PC-9 (cell line): ENCODE measurements around the gene FNDC11. TPM values are rescaled to one million over a fixed set of nuclear protein-coding genes. Genes with fewer than 3 reads are reported as not detected.

Experiments used
- BruUV-seq: library from RNA; stranded (reverse); fragments of 400-500 nt; replicated peaks from 2 replicates; lab custom pipeline; 2021; lab: Mats Ljungman, UMichigan
- CTCF ChIA-PET: fragments of 300-600 bp; sonication (Branson Sonifier 250); formaldehyde crosslinking; loops from one replicate; lab custom pipeline; 2022; ENCODE audit warnings: antibody characterized with exemption; lab: Charles Lee
- POLR2A ChIA-PET: fragments of 300-600 bp; sonication (Branson Sonifier 250); formaldehyde crosslinking; loops from one replicate; lab custom pipeline; 2022; ENCODE audit warnings: antibody characterized with exemption; ENCODE audit not compliant: unreplicated experiment; lab: Charles Lee
- DNase-seq, 2 experiments: peaks; one replicate each; pipeline versions ENCODE4 v3.0.0 to v3.0.0-alpha.2; 2015 to 2022; ENCODE audit warnings: mixed read lengths in 1 of 2
- H2AFZ ChIP-seq: fragments of 200-600 bp; sonication (generic); 2 replicates; pipeline ENCODE4 v1.8.1; 2017; ENCODE audit warnings: antibody characterized with exemption
- H3F3A ChIP-seq: fragments of 200-600 bp; sonication (generic); 2 replicates; pipeline ENCODE4 v1.8.1; 2017; ENCODE audit warnings: antibody characterized with exemption, mild to moderate bottlenecking, low read depth; ENCODE audit not compliant: insufficient read depth
- H3K27ac ChIP-seq: fragments of 200-600 bp; sonication (generic); 2 replicates; pipeline ENCODE4 v1.6.1; 2016; ENCODE audit warnings: mixed run types
- H3K27me3 ChIP-seq: fragments of 200-600 bp; sonication (generic); 2 replicates; pipeline ENCODE4 v1.6.1; 2016; ENCODE audit warnings: low read depth, mixed run types; ENCODE audit not compliant: insufficient read depth
- H3K36me3 ChIP-seq: fragments of 200-600 bp; sonication (generic); 2 replicates; pipeline ENCODE4 v1.6.1; 2016; ENCODE audit warnings: low read depth, mixed run types
- H3K4me1 ChIP-seq: fragments of 200-600 bp; sonication (generic); replicated peaks from 2 replicates; pipeline ENCODE4 v1.6.1; 2016; ENCODE audit warnings: mixed run types; ENCODE audit not compliant: insufficient read depth
- H3K4me2 ChIP-seq: fragments of 200-600 bp; sonication (generic); 2 replicates; pipeline ENCODE4 v1.6.1; 2017; ENCODE audit warnings: mixed run types
- H3K4me3 ChIP-seq: fragments of 200-600 bp; sonication (generic); 2 replicates; pipeline ENCODE4 v1.6.1; 2016; ENCODE audit warnings: mixed run types
- H3K79me2 ChIP-seq: fragments of 200-600 bp; sonication (generic); 2 replicates; pipeline ENCODE4 v1.6.1; 2017; ENCODE audit warnings: low read depth, mixed run types
- H3K9me2 ChIP-seq: fragments of 200-600 bp; sonication (generic); 2 replicates; pipeline ENCODE4 v1.8.1; 2017; ENCODE audit warnings: mild to moderate bottlenecking; ENCODE audit not compliant: insufficient read depth
- H3K9me3 ChIP-seq: fragments of 200-600 bp; sonication (generic); 2 replicates; pipeline ENCODE4 v1.8.1; 2016; ENCODE audit warnings: low read depth; ENCODE audit not compliant: insufficient read depth
- H4K20me1 ChIP-seq: fragments of 200-600 bp; sonication (generic); 2 replicates; pipeline ENCODE4 v1.8.1; 2017; ENCODE audit not compliant: insufficient read depth
- CTCF ChIP-seq: fragments of 200-600 bp; sonication (generic); conservative IDR thresholded peaks from 2 replicates; pipeline ENCODE4 v1.6.1; 2017; ENCODE audit warnings: mixed run types, antibody characterized with exemption, mild to moderate bottlenecking, moderate library complexity
- EZH2 ChIP-seq: fragments of 200-600 bp; sonication (generic); IDR thresholded peaks from 2 replicates; pipeline ENCODE4 v1.8.0; 2017; ENCODE audit warnings: antibody characterized with exemption, low read depth
- intact Hi-C: fragments of 100-400 bp; cut with micrococcal nuclease; formaldehyde crosslinking; loops from one replicate; pipeline ENCODE4 v1.10.0; 2022; ENCODE audit not compliant: unreplicated experiment
- total RNA-seq: library from RNA; stranded (reverse); gene quantifications from 2 replicates; pipeline ENCODE4 v1.2.3, GENCODE V29; 2021

FNDC11 gene
- total RNA-seq, 1 experiment from 2014 or later = 7.7 TPM

GRCh38 chr20:63588641-63589041 lies 34.7 kb downstream of the FNDC11 start:
- ChIA-PET CTCF (no interaction called here), POLR2A (no interaction called here)
- Histone ChIP-seq H3K36me3 (no peaks in the 10 kb centered on the region), H4K20me1 (no peaks in the 10 kb centered on the region; the same call in 1 of the 2 replicates), H3K4me2 (no peak overlapping the region), H3K9me2 (no peaks in the 10 kb centered on the region), H3F3A (peaks cover 15% of the 10 kb centered on the region; the same call in 1 of the 2 replicates), H3K27me3 (no peaks in the 10 kb centered on the region), H3K79me2 (no peaks in the 10 kb centered on the region), H3K4me1 (no peaks in the 10 kb centered on the region), H3K9me3 (no peaks in the 10 kb centered on the region), H3K4me3 (no peak overlapping the region), H3K27ac (no peak overlapping the region), H2AFZ (no peak overlapping the region)
- intact Hi-C loops = loop anchor here (10.0 kb wide), 1 partner anchor 96 kb away; no protein-coding TSS in a partner anchor
- BruUV-seq = no TSS peak
- TF ChIP-seq EZH2 (no peak), CTCF (no peak)
- no peak for DNase-seq

GRCh38 chr20:63589261-63590217 lies 35.6 kb downstream of the FNDC11 start:
- no peaks in the 10 kb centered on the region for H3K9me2 ChIP-seq
- H3K36me3 ChIP-seq = no peaks in the 10 kb centered on the region
- no peaks in the 10 kb centered on the region for H3K79me2 ChIP-seq
- intact Hi-C loops = loop anchor here (10.0 kb wide), 1 partner anchor 95 kb away; no protein-coding TSS in a partner anchor
- ChIA-PET CTCF (no interaction called here), POLR2A (no interaction called here)
- H3K27ac ChIP-seq = no peak overlapping the region
- no peaks in the 10 kb centered on the region for H3K9me3 ChIP-seq
- H3F3A ChIP-seq = peaks cover 15% of the 10 kb centered on the region; the same call in 1 of the 2 replicates
- no peak overlapping the region for H2AFZ ChIP-seq
- no peaks in the 10 kb centered on the region for H3K27me3 ChIP-seq
- H4K20me1 ChIP-seq = no peaks in the 10 kb centered on the region; the same call in 1 of the 2 replicates
- DNase-seq = no peak
- no peak for TF ChIP-seq CTCF
- no peak for TF ChIP-seq EZH2
- no peaks in the 10 kb centered on the region for H3K4me1 ChIP-seq
- no peak overlapping the region for H3K4me3 ChIP-seq
- H3K4me2 ChIP-seq = no peak overlapping the region
- BruUV-seq = no TSS peak

GRCh38 chr20:63590218-63591146 lies 36.5 kb downstream of the FNDC11 start:
- Histone ChIP-seq H3K79me2 (no peaks in the 10 kb centered on the region), H3K9me2 (no peaks in the 10 kb centered on the region), H3K4me1 (no peaks in the 10 kb centered on the region), H3K27ac (no peak overlapping the region), H3K27me3 (no peaks in the 10 kb centered on the region), H3K4me2 (no peak overlapping the region), H3F3A (peaks cover 15% of the 10 kb centered on the region; the same call in 1 of the 2 replicates), H2AFZ (no peak overlapping the region), H4K20me1 (no peaks in the 10 kb centered on the region; the same call in 1 of the 2 replicates), H3K9me3 (no peaks in the 10 kb centered on the region), H3K4me3 (no peak overlapping the region), H3K36me3 (no peaks in the 10 kb centered on the region)
- ChIA-PET POLR2A (no interaction called here), CTCF (no interaction called here)
- DNase-seq = no peak
- intact Hi-C loops = no loop called here
- TF ChIP-seq EZH2 (no peak), CTCF (no peak)
- no TSS peak for BruUV-seq
